Heart left ventricle (tissue), 13 donors: Measurements from ENCODE around the gene ARL3.

Experiments
- CTCF ChIP-seq, 12 donors: fragments of 200-600 bp; sonication (generic) in 4 of 12; IDR thresholded peaks; one replicate each; pipeline versions ENCODE4 v1.5.0 to v1.8.0; 2018 to 2022; ENCODE audit warnings: antibody characterized with exemption in 12 of 12, mild to moderate bottlenecking in 5 of 12
- POLR2A ChIP-seq, 2 donors: fragments of 450-650 bp; IDR thresholded peaks; one replicate each; pipeline ENCODE4 v1.6.1; 2017; ENCODE audit warnings: antibody characterized with exemption in 2 of 2, mild to moderate bottlenecking in 2 of 2, moderate library complexity in 2 of 2
- donor health status: ischemic (EF 13 %, LVEDD 7.1; RV severe dilation, severe dysfunction).
- donor health status: DM: no; HTN: yes; CAD: no.
- donor health status: DM: no; HTN: no; CAD: no.
- donor health status: ischemic (EF 25% LVEDD 6.9; RV normal size, moderate dysfunction).
- donor health status: ischemic (EF 25% LVEDD 5.7; RV mildly dilated, moderate dysfunction).
- donor health status: ischemic (EF 35%, LVEDD 5.7; RV mildly dilated, moderate dysfunction).
- donor health status: nonischemic (EF 11% LVEDD 7.7; RV severe dilation, severe dysfunction).
- donor health status: DM: yes; HTN: yes; CAD: no.
- donor health status: PGD.
- donor health status: ischemic (EF 29% LVEDD 5.4; RV normal size, mild dysfunction).
- donor health status: nonischemic (EF 23%, LVEDD 6.1; RV moderate dilation, normal function).

DNA sequence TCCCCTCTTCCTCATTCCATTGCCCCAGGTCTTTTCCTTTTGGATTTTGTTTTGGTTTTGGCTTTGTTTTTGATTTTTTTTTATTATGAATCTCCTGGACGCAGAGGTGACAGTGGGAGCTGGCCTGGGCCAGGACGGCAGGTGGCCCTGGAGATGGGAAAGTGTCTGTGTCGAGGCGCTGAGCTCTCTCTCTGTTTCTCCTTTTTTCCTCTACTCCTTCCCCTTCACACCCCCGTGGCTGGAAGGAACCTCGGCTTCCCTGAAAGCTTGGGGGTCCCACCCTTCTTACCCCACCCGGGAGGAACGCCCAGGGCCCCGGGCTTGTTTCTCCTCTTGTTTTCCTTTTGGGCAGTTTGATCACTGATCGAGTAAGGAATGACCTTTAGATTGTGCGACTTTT lies 56.7 kb downstream of the ARL3 start:
- no peak for TF ChIP-seq CTCF (IDR thresholded peaks at IDR 0.05)
- no peak for TF ChIP-seq POLR2A (IDR thresholded peaks at IDR 0.05)
